ENCODE results near the gene PCDHGB2.
"Not testable (repeated sequence)": the region's sequence is repeated elsewhere in the genome, so short reads cannot be mapped to it uniquely, and the experiment has no call there.

The PCDHGB2 gene

GRCh38 chr5:141387557-141388311 is 27.9 kb downstream of the PCDHGB2 start, which contains the start of gene PCDHGB4:
Gene PCDHGB4 (plus strand): TSS chr5:141387698. CDS start chr5:141387885, 187 bp downstream.
- DNase-seq: not testable (repeated sequence)

GRCh38 chr5:141388661-141389060 is 28.9 kb downstream of the PCDHGB2 start:
- DNase-seq: no peak

GRCh38 chr5:141389153-141390042 is 29.6 kb downstream of the PCDHGB2 start:
- DNase-seq: no peak

- DNase-seq: no peak
These were observed 32.8 kb downstream of the PCDHGB2 start, which contains the start of gene PCDHGA8 for GRCh38 chr5:141392429-141393198. Gene PCDHGA8 (plus strand): TSS chr5:141392633. CDS start chr5:141392814, 181 bp downstream.

DNA sequence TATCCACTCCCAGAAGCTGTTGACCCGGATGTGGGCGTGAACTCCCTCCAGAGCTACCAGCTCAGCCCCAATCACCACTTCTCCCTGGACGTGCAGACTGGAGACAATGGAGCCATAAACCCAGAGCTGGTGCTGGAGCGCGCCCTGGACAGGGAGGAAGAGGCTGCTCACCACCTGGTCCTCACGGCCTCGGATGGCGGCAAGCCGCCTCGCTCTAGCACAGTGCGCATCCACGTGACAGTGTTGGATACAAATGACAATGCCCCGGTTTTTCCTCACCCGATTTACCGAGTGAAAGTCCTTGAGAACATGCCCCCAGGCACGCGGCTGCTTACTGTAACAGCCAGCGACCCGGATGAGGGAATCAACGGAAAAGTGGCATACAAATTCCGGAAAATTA is 33.5 kb downstream of the PCDHGB2 start:
- no peak for DNase-seq

DNA sequence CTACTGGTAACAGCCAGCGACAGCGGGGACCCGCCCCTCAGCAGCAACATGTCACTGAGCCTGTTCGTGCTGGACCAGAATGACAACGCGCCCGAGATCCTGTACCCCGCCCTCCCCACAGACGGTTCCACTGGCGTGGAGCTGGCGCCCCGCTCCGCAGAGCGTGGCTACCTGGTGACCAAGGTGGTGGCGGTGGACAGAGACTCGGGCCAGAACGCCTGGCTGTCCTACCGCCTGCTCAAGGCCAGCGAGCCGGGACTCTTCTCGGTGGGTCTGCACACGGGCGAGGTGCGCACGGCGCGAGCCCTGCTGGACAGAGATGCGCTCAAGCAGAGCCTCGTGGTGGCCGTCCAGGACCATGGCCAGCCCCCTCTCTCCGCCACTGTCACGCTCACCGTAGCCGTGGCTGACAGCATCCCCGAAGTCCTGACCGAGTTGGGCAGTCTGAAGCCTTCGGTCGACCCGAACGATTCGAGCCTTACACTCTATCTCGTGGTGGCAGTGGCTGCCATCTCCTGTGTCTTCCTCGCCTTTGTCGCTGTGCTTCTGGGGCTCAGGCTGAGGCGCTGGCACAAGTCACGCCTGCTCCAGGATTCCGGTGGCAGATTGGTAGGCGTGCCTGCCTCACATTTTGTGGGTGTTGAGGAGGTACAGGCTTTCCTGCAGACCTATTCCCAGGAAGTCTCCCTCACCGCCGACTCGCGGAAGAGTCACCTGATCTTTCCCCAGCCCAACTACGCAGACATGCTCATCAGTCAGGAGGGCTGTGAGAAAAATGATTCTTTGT is 34.8 kb downstream of the PCDHGB2 start:
- DNase-seq: not testable (repeated sequence)

GRCh38 chr5:141397756-141398551 is 38.2 kb downstream of the PCDHGB2 start, which contains the start of gene PCDHGB5:
Gene PCDHGB5 (plus strand): TSS chr5:141397947. CDS start chr5:141398128, 181 bp downstream.
- DNase-seq: not testable (repeated sequence)

GRCh38 chr5:141398608-141399007 is 38.8 kb downstream of the PCDHGB2 start:
- DNase-seq: no peak

- DNase-seq: no peak
These were observed 39.9 kb downstream of the PCDHGB2 start for GRCh38 chr5:141399555-141400258.

GRCh38 chr5:141402553-141403243 is 42.9 kb downstream of the PCDHGB2 start, which contains the start of gene PCDHGA9:
Gene PCDHGA9 (plus strand): TSS chr5:141402778. CDS start chr5:141402953, 175 bp downstream.
- no peak for DNase-seq

DNA sequence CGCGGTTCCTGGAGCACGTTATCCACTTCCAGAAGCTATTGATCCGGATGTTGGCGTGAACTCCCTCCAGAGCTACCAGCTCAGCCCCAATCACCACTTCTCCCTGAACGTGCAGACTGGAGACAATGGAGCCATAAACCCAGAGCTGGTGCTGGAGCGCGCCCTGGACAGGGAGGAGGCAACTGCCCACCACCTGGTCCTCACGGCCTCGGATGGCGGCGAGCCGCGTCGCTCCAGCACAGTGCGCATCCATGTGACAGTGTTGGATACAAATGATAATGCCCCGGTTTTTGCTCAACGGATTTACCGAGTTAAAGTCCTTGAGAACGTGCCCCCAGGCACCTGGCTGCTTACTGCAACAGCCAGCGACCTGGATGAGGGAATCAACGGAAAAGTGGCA is 43.6 kb downstream of the PCDHGB2 start:
- DNase-seq: no peak

GRCh38 chr5:141407790-141408505 is 48.2 kb downstream of the PCDHGB2 start, which contains the start of gene PCDHGB6:
Gene PCDHGB6 (plus strand): TSS chr5:141408021. CDS start chr5:141408203, 182 bp downstream.
- not testable (repeated sequence) for DNase-seq

- no peak for DNase-seq
These were observed 50.0 kb downstream of the PCDHGB2 start for GRCh38 chr5:141409598-141410306.

DNA sequence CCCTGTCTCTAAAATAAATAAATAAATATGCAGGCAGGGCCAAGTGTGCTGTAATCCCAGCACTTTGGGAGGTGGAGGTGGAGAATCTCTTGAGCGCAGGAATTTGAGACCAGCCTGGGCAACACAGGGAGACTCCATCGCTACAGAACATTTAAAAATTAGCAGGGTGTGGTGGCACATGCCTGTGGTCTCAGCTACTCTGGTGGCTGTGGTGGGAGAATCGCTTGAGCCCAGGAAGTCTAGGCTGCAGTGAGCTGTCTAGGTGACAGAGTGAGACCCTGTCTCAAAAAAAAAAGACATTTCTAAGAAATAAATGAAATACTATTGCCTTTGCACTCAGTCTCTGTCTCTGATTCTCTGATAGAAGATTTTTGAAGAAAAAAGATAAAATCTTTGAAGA is 51.8 kb downstream of the PCDHGB2 start:
- DNase-seq: no peak

All from effector CD8-positive, alpha-beta T cell (primary cell).